ENCODE data around the gene MACROD2.

Gene MACROD2

GRCh38 chr20:14932040-14932439 lies 936.7 kb downstream of the MACROD2 start:
- no peak for DNase-seq

- DNase-seq = no peak
These were observed 940.0 kb downstream of the MACROD2 start for GRCh38 chr20:14935285-14935684.

GRCh38 chr20:14937021-14937420 lies 941.7 kb downstream of the MACROD2 start:
- no peak for DNase-seq

- no peak for DNase-seq
These were observed 942.5 kb downstream of the MACROD2 start for GRCh38 chr20:14937846-14938245.

GRCh38 chr20:14947536-14947935 lies 952.2 kb downstream of the MACROD2 start:
- DNase-seq = no peak

- DNase-seq = no peak
These were observed 952.6 kb downstream of the MACROD2 start for GRCh38 chr20:14947946-14948345.

- no peak for DNase-seq
These were observed 953.1 kb downstream of the MACROD2 start for GRCh38 chr20:14948416-14948815.

- DNase-seq = no peak
These were observed 955.3 kb downstream of the MACROD2 start for GRCh38 chr20:14950633-14951032.

- no peak for DNase-seq
These were observed 955.8 kb downstream of the MACROD2 start for GRCh38 chr20:14951105-14951504.

GRCh38 chr20:14951707-14952418 lies 956.5 kb downstream of the MACROD2 start:
- no peak for DNase-seq

- no peak for DNase-seq
These were observed 958.4 kb downstream of the MACROD2 start for GRCh38 chr20:14953736-14954135.

- no peak for DNase-seq
These were observed 960.1 kb downstream of the MACROD2 start for GRCh38 chr20:14955399-14955798.

GRCh38 chr20:14956026-14956425 lies 960.7 kb downstream of the MACROD2 start:
- DNase-seq = no peak

- no peak for DNase-seq
These were observed 961.2 kb downstream of the MACROD2 start for GRCh38 chr20:14956538-14956937.

- DNase-seq = no peak
These were observed 962.1 kb downstream of the MACROD2 start for GRCh38 chr20:14957402-14957801.

GRCh38 chr20:14958626-14959025 lies 963.3 kb downstream of the MACROD2 start:
- DNase-seq = no peak

- DNase-seq = no peak
These were observed 964.5 kb downstream of the MACROD2 start for GRCh38 chr20:14959506-14960475.

- no peak for DNase-seq
These were observed 965.5 kb downstream of the MACROD2 start for GRCh38 chr20:14960831-14961230.

GRCh38 chr20:14963262-14963663 lies 967.9 kb downstream of the MACROD2 start:
- no peak for DNase-seq

- DNase-seq = no peak
These were observed 970.9 kb downstream of the MACROD2 start for GRCh38 chr20:14966203-14966602.

- DNase-seq = no peak
These were observed 971.5 kb downstream of the MACROD2 start for GRCh38 chr20:14966808-14967207.

- DNase-seq = no peak
These were observed 976.9 kb downstream of the MACROD2 start for GRCh38 chr20:14972256-14972655.

GRCh38 chr20:14972690-14973089 lies 977.4 kb downstream of the MACROD2 start:
- no peak for DNase-seq

- no peak for DNase-seq
These were observed 984.2 kb downstream of the MACROD2 start for GRCh38 chr20:14979453-14979986.

Measured in left hindlimb (tissue), 1 donor.